Lower leg skin (tissue), 3 donors: ENCODE results near the gene C19orf12.

Experiments used
- CTCF ChIP-seq, 3 donors: fragments of 450-650 bp; IDR thresholded peaks; one replicate each; pipeline ENCODE4 v1.5.1; 2016; ENCODE audit warnings: antibody characterized with exemption in 3 of 3, mild to moderate bottlenecking in 3 of 3, moderate library complexity in 2 of 3
- POLR2A ChIP-seq, 2 donors: fragments of 450-650 bp; IDR thresholded peaks; one replicate each; pipeline ENCODE4 v1.6.1; 2016 to 2017; ENCODE audit warnings: antibody characterized with exemption in 2 of 2, mild to moderate bottlenecking in 1 of 2, moderate library complexity in 1 of 2

- TF ChIP-seq CTCF (IDR thresholded peaks at IDR 0.05) (no peak), POLR2A (IDR thresholded peaks at IDR 0.05) (no peak)
These were observed 17.4 kb downstream of the C19orf12 start for GRCh38 chr19:29697523-29698261.
